Bronchus fibroblast of lung (primary cell): ENCODE data around the gene RIMBP3C. TPM values are rescaled to one million over a fixed set of nuclear protein-coding genes. Genes with fewer than 3 reads are reported as not detected.

ENCODE experiments used
- total RNA-seq: library from RNA; depleted of rRNA; stranded (reverse); fragments of >200 nt; gene quantifications from 2 replicates; pipeline ENCODE4 v1.2.3, GENCODE V29; 2015

The RIMBP3C gene, protein sequence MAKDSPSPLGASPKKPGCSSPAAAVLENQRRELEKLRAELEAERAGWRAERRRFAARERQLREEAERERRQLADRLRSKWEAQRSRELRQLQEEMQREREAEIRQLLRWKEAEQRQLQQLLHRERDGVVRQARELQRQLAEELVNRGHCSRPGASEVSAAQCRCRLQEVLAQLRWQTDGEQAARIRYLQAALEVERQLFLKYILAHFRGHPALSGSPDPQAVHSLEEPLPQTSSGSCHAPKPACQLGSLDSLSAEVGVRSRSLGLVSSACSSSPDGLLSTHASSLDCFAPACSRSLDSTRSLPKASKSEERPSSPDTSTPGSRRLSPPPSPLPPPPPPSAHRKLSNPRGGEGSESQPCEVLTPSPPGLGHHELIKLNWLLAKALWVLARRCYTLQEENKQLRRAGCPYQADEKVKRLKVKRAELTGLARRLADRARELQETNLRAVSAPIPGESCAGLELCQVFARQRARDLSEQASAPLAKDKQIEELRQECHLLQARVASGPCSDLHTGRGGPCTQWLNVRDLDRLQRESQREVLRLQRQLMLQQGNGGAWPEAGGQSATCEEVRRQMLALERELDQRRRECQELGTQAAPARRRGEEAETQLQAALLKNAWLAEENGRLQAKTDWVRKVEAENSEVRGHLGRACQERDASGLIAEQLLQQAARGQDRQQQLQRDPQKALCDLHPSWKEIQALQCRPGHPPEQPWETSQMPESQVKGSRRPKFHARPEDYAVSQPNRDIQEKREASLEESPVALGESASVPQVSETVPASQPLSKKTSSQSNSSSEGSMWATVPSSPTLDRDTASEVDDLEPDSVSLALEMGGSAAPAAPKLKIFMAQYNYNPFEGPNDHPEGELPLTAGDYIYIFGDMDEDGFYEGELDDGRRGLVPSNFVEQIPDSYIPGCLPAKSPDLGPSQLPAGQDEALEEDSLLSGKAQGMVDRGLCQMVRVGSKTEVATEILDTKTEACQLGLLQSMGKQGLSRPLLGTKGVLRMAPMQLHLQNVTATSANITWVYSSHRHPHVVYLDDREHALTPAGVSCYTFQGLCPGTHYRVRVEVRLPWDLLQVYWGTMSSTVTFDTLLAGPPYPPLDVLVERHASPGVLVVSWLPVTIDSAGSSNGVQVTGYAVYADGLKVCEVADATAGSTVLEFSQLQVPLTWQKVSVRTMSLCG (N-terminal part only)
- 0.15 and 0.17 TPM in 2 replicates for total RNA-seq

GRCh38 chr22:21551361-21551760 lies at the start of gene RIMBP3C:
TSS of gene RIMBP3C (minus strand) at chr22:21551461. CDS start at chr22:21550976, 485 bp downstream.

DNA sequence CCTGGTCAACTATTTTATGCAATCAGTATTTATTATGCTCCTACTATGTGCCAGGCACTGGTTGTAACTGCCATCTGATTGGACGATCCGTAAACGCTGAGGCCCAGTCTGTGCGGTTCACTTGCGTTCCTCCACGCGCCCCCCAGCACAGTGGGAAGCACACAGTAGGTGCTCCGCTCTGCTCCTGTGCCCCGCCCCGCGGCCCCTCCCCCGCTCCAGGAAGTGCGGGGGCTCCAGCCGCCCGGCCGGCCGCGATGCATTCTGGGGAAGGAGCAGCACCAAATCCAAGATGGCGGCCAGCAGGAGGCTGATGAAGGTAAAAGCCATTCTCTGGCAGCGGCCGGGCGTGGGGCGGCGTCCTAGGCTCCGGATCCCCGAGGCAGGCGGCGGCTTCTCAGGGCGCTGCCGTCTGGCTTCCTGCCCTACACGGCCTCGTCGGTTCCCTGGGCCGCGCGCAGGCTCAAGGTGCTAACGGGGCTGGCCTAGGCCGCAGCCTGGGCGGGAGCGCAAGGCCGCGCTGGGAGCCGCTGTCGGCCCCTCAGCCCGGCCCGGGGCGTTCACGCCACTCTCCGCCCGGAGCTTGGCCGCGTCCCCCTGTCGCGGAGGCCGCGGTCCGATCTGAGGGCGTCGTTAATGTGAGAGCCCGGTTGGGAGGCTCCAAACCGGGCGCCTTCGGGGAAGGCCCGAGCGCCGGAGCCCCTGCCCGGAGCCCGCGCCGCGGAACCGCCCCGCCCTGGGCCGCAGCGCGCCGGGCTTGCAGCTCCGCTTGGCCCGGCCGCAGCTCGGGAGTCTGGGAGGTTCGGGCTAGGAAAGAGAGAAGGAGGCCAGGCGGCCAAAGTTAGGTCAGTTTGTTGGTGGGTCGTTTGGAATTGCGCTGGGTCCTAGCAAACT lies 16.4 kb upstream of the RIMBP3C start, which contains the start of gene UBE2L3:
TSS of gene UBE2L3 (plus strand) at position 259 of the 891 bp plus-strand sequence. CDS start at position 290, 31 bp downstream.

Other genes starting within 250 kb of the RIMBP3C start
- gene RIMBP3B, start 167.7 kb downstream of the RIMBP3C start, total RNA-seq = 0.30 TPM in 1 of 2 replicates, not detected in the other
- 1.7 and 2.1 TPM in 2 replicates for gene HIC2, start 134.1 kb downstream of the RIMBP3C start, total RNA-seq
- 0.15 and 0.50 TPM in 2 replicates for gene TMEM191C, start 84.1 kb downstream of the RIMBP3C start, total RNA-seq
- 68.3 and 71.9 TPM in 2 replicates for gene UBE2L3, start 16.3 kb upstream of the RIMBP3C start, total RNA-seq
- gene YDJC, start 78.6 kb upstream of the RIMBP3C start, total RNA-seq = 52.0 and 57.8 TPM in 2 replicates
- not detected in 2 replicates for gene CCDC116, start 81.3 kb upstream of the RIMBP3C start, total RNA-seq
- 61.7 and 72.7 TPM in 2 replicates for gene SDF2L1, start 90.8 kb upstream of the RIMBP3C start, total RNA-seq
- 25.6 and 26.5 TPM in 2 replicates for gene PPIL2, start 114.6 kb upstream of the RIMBP3C start, total RNA-seq
- gene YPEL1, start 184.3 kb upstream of the RIMBP3C start, total RNA-seq = 1.3 and 2.2 TPM in 2 replicates